GM12878 (cell line): Measurements from ENCODE around the gene TAF3. TPM values are rescaled to one million over a fixed set of nuclear protein-coding genes. Genes with fewer than 3 reads are reported as not detected.

Experiments used
- ATAC-seq: fragments of 200-7000 bp; cut with Tn5 transposase; 3 replicates; pipeline ENCODE4 v1.9.1; 2020; ENCODE audit warnings: mild to moderate bottlenecking, moderate library complexity
- BruUV-seq: library from RNA; stranded (reverse); fragments of 400-500 nt; replicated peaks from 2 replicates; lab custom pipeline; 2021; lab: Mats Ljungman, UMichigan
- CTCF ChIA-PET: fragments of 300-600 bp; sonication (Branson Sonifier 250); formaldehyde crosslinking; extraction: SDS; loops from one replicate; lab custom pipeline; 2021; ENCODE audit warnings: inconsistent platforms; lab: Yijun Ruan, JAX
- POLR2A ChIA-PET: fragments of 350-600 bp; formaldehyde crosslinking; extraction: SDS; loops from one replicate; lab custom pipeline; 2021; ENCODE audit warnings: inconsistent platforms; lab: Charles Lee
- RAD21 ChIA-PET: fragments of 300-600 bp; sonication (Branson Sonifier 250); formaldehyde crosslinking; loops from one replicate; lab custom pipeline; 2023; ENCODE audit warnings: antibody characterized with exemption; ENCODE audit not compliant: unreplicated experiment; lab: Charles Lee
- SMC1A ChIA-PET: fragments of 300-600 bp; sonication (Branson Sonifier 250); formaldehyde crosslinking; loops from one replicate; lab custom pipeline; 2023; ENCODE audit not compliant: unreplicated experiment, uncharacterized antibody; lab: Charles Lee
- DNase-seq: peaks from one replicate; pipeline ENCODE4 v3.0.0-alpha.2; 2011; ENCODE audit warnings: low read depth, low spot score
- FAIRE-seq: peaks from 3 replicates; lab custom pipeline; 2011; peaks lifted over from hg19 to GRCh38; lab: Jason Lieb, UNC
- H2AFZ ChIP-seq: 2 replicates; pipeline ENCODE4 v1.6.0; 2011; ENCODE audit warnings: low read depth, low read length, control low read depth; ENCODE audit not compliant: control insufficient read depth
- H3K27ac ChIP-seq: 2 replicates; pipeline ENCODE4 v1.5.1; 2011; ENCODE audit warnings: control low read depth; ENCODE audit not compliant: control insufficient read depth, insufficient read depth
- H3K27me3 ChIP-seq, 2 experiments: replicated peaks in 1 of 2; 2 replicates each; pipeline versions ENCODE4 v1.6.0 to v1.6.1; 2011; ENCODE audit warnings: low read length in 1 of 2; ENCODE audit not compliant: control insufficient read depth in 2 of 2, insufficient read depth in 2 of 2
- H3K36me3 ChIP-seq, 2 experiments: 2 replicates each; pipeline ENCODE4 v1.5.1; 2011; ENCODE audit warnings: low read length in 1 of 2; ENCODE audit not compliant: control insufficient read depth in 2 of 2, insufficient read depth in 2 of 2
- H3K4me1 ChIP-seq: 2 replicates; pipeline ENCODE4 v1.6.1; 2011; ENCODE audit warnings: mild to moderate bottlenecking, low read length, moderate library complexity, mixed read lengths; ENCODE audit not compliant: control insufficient read depth, insufficient read depth
- H3K4me2 ChIP-seq: 2 replicates; pipeline ENCODE4 v1.6.0; 2011; ENCODE audit warnings: control low read depth; ENCODE audit not compliant: control insufficient read depth, insufficient read depth
- H3K4me3 ChIP-seq: fragments of 200-600 bp; sonication (generic); 2 replicates; pipeline ENCODE4 v1.5.1; 2016
- H3K79me2 ChIP-seq: 2 replicates; pipeline ENCODE4 v1.6.0; 2011; ENCODE audit warnings: low read length; ENCODE audit not compliant: control insufficient read depth, insufficient read depth
- H3K9ac ChIP-seq: 2 replicates; pipeline ENCODE4 v1.8.0; 2011; ENCODE audit warnings: low read length, control low read depth, mixed read lengths; ENCODE audit not compliant: control insufficient read depth, insufficient read depth
- H3K9me3 ChIP-seq: replicated peaks from 3 replicates; pipeline ENCODE4 v1.5.1; 2011; ENCODE audit warnings: mild to moderate bottlenecking, low read length; ENCODE audit not compliant: control insufficient read depth, insufficient read depth
- H4K20me1 ChIP-seq: 2 replicates; pipeline ENCODE4 v1.6.0; 2011; ENCODE audit not compliant: control insufficient read depth, insufficient read depth
- BHLHE40 ChIP-seq, 2 experiments: fragments of 450-650 bp in 1 of 2; IDR thresholded peaks; 2 replicates each; pipeline ENCODE4 v1.6.1; 2011 to 2017; ENCODE audit warnings: low read depth in 2 of 2, borderline replicate concordance in 1 of 2, improper control_type of control experiment in 1 of 2, low read length in 1 of 2, mild to moderate bottlenecking in 1 of 2
- CBX5 ChIP-seq: sonication (generic); IDR thresholded peaks from 2 replicates; pipeline ENCODE4 v1.6.1; 2016; ENCODE audit warnings: low read depth, moderate library complexity, mild to moderate bottlenecking, inconsistent platforms
- CREM ChIP-seq: IDR thresholded peaks from 2 replicates; pipeline ENCODE4 v1.6.1; 2014; ENCODE audit warnings: antibody characterized with exemption, low read depth
- FOXM1 ChIP-seq: IDR thresholded peaks from 2 replicates; pipeline ENCODE4 v1.6.1; 2012; ENCODE audit warnings: low read depth, mild to moderate bottlenecking, inconsistent platforms, low read length, moderate library complexity
- GATAD2B ChIP-seq: fragments of 450-650 bp; conservative IDR thresholded peaks from 2 replicates; pipeline ENCODE4 v1.6.1; 2017; ENCODE audit warnings: low read depth, mild to moderate bottlenecking, moderate library complexity
- IKZF2 ChIP-seq, 2 experiments: fragments of 450-650 bp; IDR thresholded peaks; 2 replicates each; pipeline ENCODE4 v1.6.1; 2017; ENCODE audit warnings: mild to moderate bottlenecking in 2 of 2, moderate library complexity in 2 of 2
- PML ChIP-seq: IDR thresholded peaks from 2 replicates; pipeline ENCODE4 v1.6.1; 2012; ENCODE audit warnings: low read length, inconsistent platforms
- POLR2AphosphoS2 ChIP-seq: IDR thresholded peaks from 2 replicates; pipeline ENCODE4 v1.6.1; 2011; ENCODE audit warnings: low read depth, mild to moderate bottlenecking, low read length, improper control_type of control experiment, moderate library complexity
- RB1 ChIP-seq: fragments of 450-650 bp; formaldehyde crosslinking; IDR thresholded peaks from 2 replicates; pipeline ENCODE4 v1.6.1; 2017; ENCODE audit warnings: mild to moderate bottlenecking, borderline replicate concordance
- SP1 ChIP-seq: IDR thresholded peaks from one replicate; pipeline ENCODE4 v1.6.1; 2011; ENCODE audit warnings: low read depth, low read length
- ZNF24 ChIP-seq: fragments of 450-650 bp; IDR thresholded peaks from 2 replicates; pipeline ENCODE4 v1.6.1; 2017; ENCODE audit warnings: antibody characterized with exemption, mild to moderate bottlenecking
- ZNF687 ChIP-seq: fragments of 450-650 bp; IDR thresholded peaks from 2 replicates; pipeline ENCODE4 v1.6.1; 2017; ENCODE audit warnings: mild to moderate bottlenecking, moderate library complexity
- WGBS: methylation state at CpG from one replicate; pipeline ENCODE4 v1.1.6; 2016; ENCODE audit warnings: low lambda C conversion rate; ENCODE audit not compliant: insufficient replicate concordance, insufficient coverage; ENCODE audit errors: missing lambda C conversion rate; 5-methylcytosine and 5-hydroxymethylcytosine counted together
- in situ Hi-C: fragments of 300-500 bp; cut with MboI; formaldehyde crosslinking; loops from 9 replicates; pipeline ENCODE4 v1.14.3; 2018; ENCODE audit warnings: mixed read lengths
- intact Hi-C: fragments of 100-400 bp; cut with micrococcal nuclease; formaldehyde crosslinking; loops from one replicate; pipeline ENCODE4 v1.14.2; 2022; ENCODE audit not compliant: unreplicated experiment
- polyA plus RNA-seq, 11 experiments: library from polyadenylated mRNA; depleted of rRNA in 4 of 11; unstranded in 6 of 11; stranded (reverse) in 5 of 11; fragments of >200 nt; fragmentation: Nextera tagmentation in 4 of 11; fragmentation: Illumina TruSeq in 1 of 11; extraction: Ambion mirVana in 4 of 11; extraction: Trizol in 1 of 11; gene quantifications; 1 replicate in 1 of 11; 2 replicates in 10 of 11; pipeline versions ENCODE4 v1.2.1 to v1.2.3, GENCODE V29; 2011 to 2016; ENCODE audit warnings: inconsistent platforms in 2 of 11, missing spikeins in 2 of 11, low read depth in 1 of 11
- total RNA-seq, 4 experiments: library from RNA; depleted of rRNA in 3 of 4; stranded (reverse); fragments of >200 nt in 3 of 4; fragmentation: Illumina TruSeq in 1 of 4; extraction: Trizol in 1 of 4; gene quantifications; 2 replicates each; pipeline versions ENCODE4 v1.2.1 to v1.2.3, GENCODE V29; 2013 to 2021

TAF3 gene
- total and polyA plus RNA-seq, 10 of the 15 experiments (the other 5 are each of a cell fraction or from before 2014, with no cell fraction given), result 2.0 to 10.1 (median 3.7) TPM

DNA sequence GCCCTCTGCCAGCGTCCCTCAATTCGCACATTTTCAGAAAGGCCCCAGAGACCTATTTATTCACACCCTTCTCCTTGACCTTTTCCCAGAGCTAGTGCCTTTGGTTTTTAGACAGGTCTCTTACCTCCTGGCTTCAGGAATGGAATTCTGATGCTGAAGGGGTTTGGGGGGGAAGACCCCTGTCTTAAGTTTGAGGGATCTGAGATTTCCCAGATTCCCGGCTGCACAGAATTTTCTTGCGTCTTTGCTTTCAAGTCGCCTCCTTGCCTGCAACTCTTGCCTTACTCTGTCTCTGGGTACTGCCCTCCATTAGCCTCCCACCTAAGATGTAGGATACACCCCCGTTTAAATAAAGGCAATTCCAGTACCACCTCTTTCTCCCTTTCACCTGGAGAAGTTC, 238.1 kb downstream of the TAF3 start:
- no peak for ATAC-seq
- RAD21 ChIA-PET, result interaction anchor here (0.9 kb wide), 1 partner anchor 1151 kb away, joined by 3 read pairs; no protein-coding TSS in a partner anchor
- H3K9me3 ChIP-seq, result no peaks in the 10 kb centered on the region
- H3K4me3 ChIP-seq, result peak overlapping the region; percentile 63
- H3K27ac ChIP-seq, result 0 out of 2 replicates have a peak overlapping the region, but pooled peaks have one; percentile 11
- peaks cover 10% of the 10 kb centered on the region for H3K4me1 ChIP-seq
- H3K79me2 ChIP-seq, result no peaks in the 10 kb centered on the region
- H3K4me2 ChIP-seq, result peak overlapping the region; percentile 60
- no peaks in the 10 kb centered on the region for H3K36me3 ChIP-seq
- SMC1A ChIA-PET, result interaction anchor here (0.7 to 1.6 kb wide), 2 partner anchors 11 to 47 kb away, joined by 3 to 7 read pairs; no protein-coding TSS in a partner anchor
- peak overlapping the region; percentile 31; the same call in 1 of the 2 replicates for H2AFZ ChIP-seq
- no TSS peak for BruUV-seq
- H3K9ac ChIP-seq, result no peak overlapping the region
- in situ Hi-C loops, result no loop called here
- no peaks in the 10 kb centered on the region for H4K20me1 ChIP-seq
- intact Hi-C loops, result loop anchor here (10.0 kb wide), 3 partner anchors 308 to 1248 kb away; no protein-coding TSS in a partner anchor
- WGBS, result 63% methylated on average over 6 of the region's 6 CpGs
- CTCF ChIA-PET, result interaction anchor here (1.4 kb wide), 1 partner anchor 421 kb away, joined by 3 read pairs; no protein-coding TSS in a partner anchor
- no peak for TF ChIP-seq ZNF24
- 0 out of 4 replicates have a peak, but pooled peaks of 1 of the 2 experiments have one; percentile 6 for TF ChIP-seq IKZF2 (IDR thresholded peaks at IDR 0.05)
- no peak for TF ChIP-seq PML
- no peak for TF ChIP-seq FOXM1
- POLR2A ChIA-PET, result interaction anchor here (0.5 kb wide), 1 partner anchor 422 kb away, joined by 3 read pairs; no protein-coding TSS in a partner anchor
- FAIRE-seq, result no peak
- H3K27me3 ChIP-seq, result peaks cover 7 to 8% of the 10 kb centered on the region in 2 experiments; a peak in 3 of 4 replicates
- DNase-seq, result no peak

DNA sequence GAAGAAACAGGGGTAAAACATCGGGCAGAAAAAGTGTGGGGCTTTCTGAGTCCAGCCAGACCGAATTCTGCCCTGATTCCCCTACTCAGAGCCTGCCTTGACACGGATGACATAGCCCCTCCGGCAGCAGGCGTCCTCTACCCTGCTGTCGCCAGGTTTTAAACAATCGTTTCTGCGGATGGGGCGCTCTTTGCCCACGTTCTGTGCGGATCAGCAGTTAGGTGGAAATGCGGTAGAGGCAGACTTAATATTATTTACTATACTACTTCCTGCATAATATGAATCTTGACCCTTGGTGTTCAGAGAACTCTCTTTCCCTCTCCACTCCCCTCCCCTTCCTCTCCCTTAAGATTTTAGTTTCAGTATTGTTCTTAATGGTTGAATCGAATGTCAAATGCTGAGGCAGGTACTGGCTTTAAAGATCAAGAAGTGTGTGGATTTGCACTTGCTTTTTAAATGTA, 238.6 kb downstream of the TAF3 start:
- ChIA-PET CTCF (interaction anchor here (1.4 kb wide), 1 partner anchor 420 kb away, joined by 3 read pairs; no protein-coding TSS in a partner anchor), SMC1A (interaction anchor here (1.6 kb wide), 1 partner anchor 10 kb away, joined by 7 read pairs; no protein-coding TSS in a partner anchor), POLR2A (no interaction called here), RAD21 (interaction anchor here (0.9 kb wide), 1 partner anchor 1151 kb away, joined by 3 read pairs; no protein-coding TSS in a partner anchor)
- H3K9me3 ChIP-seq, result no peaks in the 10 kb centered on the region
- no peak overlapping the region for H3K9ac ChIP-seq
- no peaks in the 10 kb centered on the region for H3K36me3 ChIP-seq
- BruUV-seq, result no TSS peak
- 0 out of 2 replicates have a peak overlapping the region, but pooled peaks have one; percentile 11 for H3K27ac ChIP-seq
- H3K79me2 ChIP-seq, result no peaks in the 10 kb centered on the region
- intact Hi-C loops, result loop anchor here (10.0 kb wide), 3 partner anchors 308 to 1248 kb away; no protein-coding TSS in a partner anchor
- H3K4me3 ChIP-seq, result peak overlapping the region; percentile 63
- peaks cover 6% of the 10 kb centered on the region in 2 experiments; a peak in 3 of 4 replicates for H3K27me3 ChIP-seq
- FAIRE-seq, result no peak
- H3K4me2 ChIP-seq, result peak overlapping the region; percentile 60
- in situ Hi-C loops, result no loop called here
- H4K20me1 ChIP-seq, result no peaks in the 10 kb centered on the region
- peak overlapping the region; percentile 31 for H2AFZ ChIP-seq
- peak; percentile 32 for DNase-seq
- peaks cover 15% of the 10 kb centered on the region for H3K4me1 ChIP-seq
- ATAC-seq, result peak; percentile 18
- WGBS, result 22% methylated on average over 13 of the region's 13 CpGs
- TF ChIP-seq CBX5 (no peak), BHLHE40 (IDR thresholded peaks at IDR 0.05; ENCODE audit: borderline replicate concordance in 1 of 2, low read depth in 2 of 2, low read length in 1 of 2) (no peak), GATAD2B (no peak), SP1 (no peak), RB1 (no peak), POLR2AphosphoS2 (no peak), ZNF687 (no peak; the same call in 1 of the 2 replicates), CREM (no peak)
